OCI-LY7 (cell line): ENCODE results near the gene TRIM74. TPM values are rescaled to one million over a fixed set of nuclear protein-coding genes. Genes with fewer than 3 reads are reported as not detected.
"Not testable (repeated sequence)": the region's sequence is repeated elsewhere in the genome, so short reads cannot be mapped to it uniquely, and the experiment has no call there.

Source experiments
- Bru-seq: library from RNA; stranded (reverse); fragments of 400-500 nt; gene quantifications from one replicate; lab custom pipeline; 2021; lab: Mats Ljungman, UMichigan
- BruChase-seq, 2 experiments: library from RNA; stranded (reverse); fragments of 400-500 nt; gene quantifications; one replicate each; lab custom pipeline; 2021; lab: Mats Ljungman, UMichigan
- BruUV-seq: library from RNA; stranded (reverse); fragments of 400-500 nt; replicated peaks from 2 replicates; lab custom pipeline; 2021; lab: Mats Ljungman, UMichigan
- CTCF ChIA-PET: fragments of 300-600 bp; sonication (Branson Sonifier 250); formaldehyde crosslinking; loops from one replicate; lab custom pipeline; 2022; ENCODE audit warnings: antibody characterized with exemption; ENCODE audit not compliant: unreplicated experiment; lab: Charles Lee
- POLR2A ChIA-PET: fragments of 300-600 bp; sonication (Branson Sonifier 250); formaldehyde crosslinking; loops from one replicate; lab custom pipeline; 2022; ENCODE audit warnings: antibody characterized with exemption; lab: Charles Lee
- DNase-seq: peaks from one replicate; pipeline ENCODE4 v3.0.0-alpha.2; 2015; ENCODE audit warnings: low spot score
- H2AFZ ChIP-seq: fragments of 200-600 bp; sonication (generic), shearing (Covaris generic); 2 replicates; pipeline ENCODE4 v1.6.1; 2014; ENCODE audit warnings: mild to moderate bottlenecking, antibody characterized with exemption, low read length, moderate library complexity
- H3K27ac ChIP-seq: fragments of 200-600 bp; sonication (generic); 2 replicates; pipeline ENCODE4 v1.5.1; 2014; ENCODE audit warnings: mixed run types, low read depth, mild to moderate bottlenecking, moderate library complexity, low read length, inconsistent platforms; ENCODE audit not compliant: poor library complexity, severe bottlenecking
- H3K36me3 ChIP-seq: fragments of 200-600 bp; sonication (generic); 2 replicates; pipeline ENCODE4 v1.6.1; 2014; ENCODE audit warnings: mild to moderate bottlenecking, antibody characterized with exemption, low read length, moderate library complexity, mixed read lengths; ENCODE audit not compliant: insufficient read depth
- H3K4me1 ChIP-seq: fragments of 200-600 bp; sonication (generic); 2 replicates; pipeline ENCODE4 v1.5.1; 2014; ENCODE audit warnings: mild to moderate bottlenecking, low read length; ENCODE audit not compliant: insufficient read depth, poor library complexity, severe bottlenecking
- H3K4me2 ChIP-seq: fragments of 200-600 bp; sonication (generic); 2 replicates; pipeline ENCODE4 v1.6.1; 2014; ENCODE audit warnings: mild to moderate bottlenecking, low read length
- H3K4me3 ChIP-seq: fragments of 200-600 bp; sonication (generic); 2 replicates; pipeline ENCODE4 v1.5.1; 2014; ENCODE audit warnings: mild to moderate bottlenecking, low read depth, low read length; ENCODE audit not compliant: poor library complexity, severe bottlenecking
- H3K79me2 ChIP-seq: fragments of 200-600 bp; sonication (generic); 2 replicates; pipeline ENCODE4 v1.6.1; 2016; ENCODE audit warnings: low read depth, mild to moderate bottlenecking, low read length, moderate library complexity, mixed read lengths; ENCODE audit not compliant: insufficient read depth
- H3K9me2 ChIP-seq: fragments of 200-600 bp; sonication (generic); 2 replicates; pipeline ENCODE4 v1.6.1; 2016; ENCODE audit warnings: mild to moderate bottlenecking, low read length, mixed read lengths; ENCODE audit not compliant: insufficient read depth
- H3K9me3 ChIP-seq: fragments of 200-600 bp; sonication (generic); 2 replicates; pipeline ENCODE4 v1.6.1; 2014; ENCODE audit warnings: mild to moderate bottlenecking, mixed run types, low read length, mixed read lengths
- H4K20me1 ChIP-seq: fragments of 200-600 bp; sonication (generic); 2 replicates; pipeline ENCODE4 v1.6.1; 2014; ENCODE audit warnings: mild to moderate bottlenecking, antibody characterized with exemption, low read length, moderate library complexity, mixed read lengths; ENCODE audit not compliant: insufficient read depth
- intact Hi-C: fragments of 100-400 bp; cut with micrococcal nuclease; formaldehyde crosslinking; loops from one replicate; pipeline ENCODE4 v1.10.0; 2022; ENCODE audit not compliant: unreplicated experiment
- long read RNA-seq: library from polyadenylated mRNA; stranded (forward); transcript quantifications from one replicate; pipeline ENCODE4 v2.0.0, GENCODE V29; 2022
- total RNA-seq, 2 experiments: library from RNA; depleted of rRNA in 1 of 2; stranded (reverse); fragments of >200 nt in 1 of 2; shearing (Covaris generic) in 1 of 2; gene quantifications; 2 replicates each; pipeline ENCODE4 v1.2.3, GENCODE V29; 2014 to 2022

The TRIM74 gene
- total RNA-seq (2014; rRNA removed; shearing (Covaris generic)) = 1.4 and 2.4 TPM in 2 replicates
- total RNA-seq (2022) = 1.3 and 3.7 TPM in 2 replicates
- Bru-seq, nascent RNA = percentile 35 among the genes with signal in this experiment
- BruChase-seq, experiment 1, labeled RNA remaining after a 6-hour chase = percentile 49 among the genes with signal in this experiment
- BruChase-seq, experiment 2, labeled RNA remaining after a 2-hour chase = percentile 48 among the genes with signal in this experiment
- long read RNA-seq, partial matches to known transcripts = 0 of 3 reads
- long read RNA-seq, other reads (novel, unspliced or antisense) = 3 of 3 reads

DNA sequence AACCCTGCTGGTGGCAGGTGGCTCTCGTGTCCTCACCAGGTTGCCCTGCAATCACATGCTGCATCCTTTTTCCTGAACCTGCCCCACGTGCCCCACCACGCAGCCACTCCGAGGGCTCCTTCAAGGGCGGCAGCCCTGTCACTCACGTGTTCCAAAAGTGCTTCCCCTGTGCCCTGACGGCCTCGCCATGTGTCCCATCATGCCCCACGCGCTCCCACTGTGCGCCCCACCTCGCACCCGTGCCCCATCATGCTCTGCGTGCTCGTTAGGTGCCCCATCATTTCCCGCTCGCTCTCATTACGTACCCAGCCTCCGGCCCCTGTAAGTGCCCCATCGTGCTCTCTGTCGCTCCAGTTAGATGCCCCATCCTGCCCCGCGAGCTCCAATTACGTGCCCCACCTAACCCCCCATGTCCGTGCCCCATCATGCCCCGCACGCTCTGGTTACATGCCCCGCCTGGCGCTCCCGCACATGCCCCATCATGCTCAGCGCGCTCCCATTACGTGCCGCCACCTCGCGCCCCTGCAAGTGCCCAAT, at the start of gene TRIM74:
TSS of gene TRIM74 (minus strand) at position 487 of the 537 bp plus-strand sequence. CDS start 3,309 bp downstream, outside the sequence.
- not testable (repeated sequence) for BruUV-seq, DNase-seq

DNA sequence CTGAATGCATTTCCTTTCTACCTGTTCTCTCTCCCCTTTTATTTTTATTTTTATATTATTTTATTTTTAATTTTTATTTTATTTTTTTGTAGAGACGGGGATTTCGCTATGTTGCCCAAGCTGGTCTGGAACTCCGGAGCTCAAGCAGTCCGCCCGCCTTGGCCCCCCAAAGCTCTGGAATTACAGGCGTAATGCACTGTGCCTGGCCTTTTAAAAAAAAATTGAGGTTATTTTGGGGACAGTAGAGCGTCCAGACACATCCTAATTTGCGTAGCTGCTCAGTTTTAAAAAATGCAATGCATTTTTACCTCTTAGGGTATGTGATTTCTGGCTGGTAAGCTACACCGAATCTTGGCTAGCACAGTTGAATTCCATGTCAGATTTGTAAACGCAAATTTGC, 37.2 kb upstream of the TRIM74 start:
- H3K9me2 ChIP-seq, CTCF ChIA-PET, H2AFZ ChIP-seq, BruUV-seq, H3K36me3 ChIP-seq, intact Hi-C loops, H3K27ac ChIP-seq, H3K4me1 ChIP-seq, H4K20me1 ChIP-seq, POLR2A ChIA-PET, H3K9me3 ChIP-seq, H3K79me2 ChIP-seq: not testable (repeated sequence)
- H3K4me2 ChIP-seq = peak overlapping the region; percentile 67
- H3K4me3 ChIP-seq = peak overlapping the region; percentile 65
- DNase-seq = peak; percentile 0

More for the DNA sequence above, at the start of gene TRIM74:
- H3K4me3 ChIP-seq, H3K27ac ChIP-seq, POLR2A ChIA-PET, H3K9me3 ChIP-seq, intact Hi-C loops, H4K20me1 ChIP-seq, H3K79me2 ChIP-seq, H2AFZ ChIP-seq, CTCF ChIA-PET, H3K4me2 ChIP-seq, H3K9me2 ChIP-seq, H3K36me3 ChIP-seq, H3K4me1 ChIP-seq: not testable (repeated sequence)

DNA sequence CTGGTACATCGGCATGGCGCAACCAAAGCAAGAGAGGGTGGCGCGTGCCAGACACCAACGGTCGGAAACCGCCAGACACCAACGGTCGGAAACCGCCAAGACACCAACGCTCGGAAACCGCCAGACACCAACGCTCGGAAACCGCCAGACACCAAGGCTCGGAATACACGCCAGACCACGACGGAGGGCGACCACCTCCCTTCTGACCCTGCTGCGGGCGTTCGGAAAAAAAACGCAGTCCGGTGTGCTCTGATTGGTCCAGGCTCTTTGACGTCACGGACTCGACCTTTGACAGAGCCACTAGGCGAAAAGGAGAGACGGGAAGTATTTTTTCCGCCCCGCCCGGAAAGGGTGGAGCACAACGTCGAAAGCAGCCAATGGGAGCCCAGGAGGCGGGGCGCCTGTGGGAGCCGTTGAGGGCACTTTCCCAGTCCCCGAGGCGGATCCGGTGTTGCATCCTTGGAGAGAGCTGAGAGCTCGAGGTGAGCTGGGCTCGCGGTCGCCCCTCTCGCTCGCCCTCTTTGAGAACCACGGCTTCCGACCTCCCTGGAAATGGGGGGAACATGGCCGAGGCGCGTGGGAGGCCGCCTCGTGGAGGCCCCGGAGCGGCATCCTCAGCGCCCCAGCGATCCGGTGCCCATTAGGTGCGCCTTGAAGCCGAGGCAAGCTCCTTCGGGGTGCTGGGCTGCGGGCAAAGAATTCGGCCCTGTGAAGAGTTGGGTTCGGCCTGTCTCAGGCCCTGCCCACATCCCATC, 36.6 kb upstream of the TRIM74 start:
- H3K79me2 ChIP-seq, POLR2A ChIA-PET, H3K36me3 ChIP-seq, H4K20me1 ChIP-seq, CTCF ChIA-PET, H3K9me3 ChIP-seq, BruUV-seq, H3K9me2 ChIP-seq, H2AFZ ChIP-seq, H3K4me1 ChIP-seq, intact Hi-C loops: not testable (repeated sequence)
- H3K4me3 ChIP-seq = peak overlapping the region; percentile 71
- H3K27ac ChIP-seq = peak overlapping the region; percentile 76
- H3K4me2 ChIP-seq = peak overlapping the region; percentile 39; the same call in 1 of the 2 replicates
- DNase-seq = peak; percentile 92

DNA sequence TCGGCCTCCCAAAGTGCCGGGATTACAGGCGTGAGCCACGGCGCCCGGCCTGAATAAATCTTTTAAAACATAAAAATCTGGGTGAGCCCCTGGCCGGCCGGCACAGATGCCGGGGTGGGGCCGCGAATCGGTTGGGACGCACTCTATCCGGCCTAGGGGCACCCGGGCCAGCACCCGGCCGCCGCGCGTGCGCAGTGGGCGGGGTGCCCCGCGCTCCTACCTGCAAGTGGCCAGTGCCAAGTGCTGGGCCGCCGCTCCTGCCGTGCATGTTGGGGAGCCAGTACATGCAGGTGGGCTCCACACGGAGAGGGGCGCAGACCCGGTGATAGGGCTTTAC, 36.1 kb upstream of the TRIM74 start:
- H2AFZ ChIP-seq, H3K36me3 ChIP-seq, DNase-seq, intact Hi-C loops, H4K20me1 ChIP-seq, CTCF ChIA-PET, POLR2A ChIA-PET, H3K9me3 ChIP-seq, H3K4me1 ChIP-seq, H3K79me2 ChIP-seq, H3K9me2 ChIP-seq: not testable (repeated sequence)
- H3K4me2 ChIP-seq = peak overlapping the region; percentile 39; the same call in 1 of the 2 replicates
- peak overlapping the region; percentile 76 for H3K27ac ChIP-seq
- peak overlapping the region; percentile 71 for H3K4me3 ChIP-seq
- BruUV-seq = TSS peak; percentile 94

DNA sequence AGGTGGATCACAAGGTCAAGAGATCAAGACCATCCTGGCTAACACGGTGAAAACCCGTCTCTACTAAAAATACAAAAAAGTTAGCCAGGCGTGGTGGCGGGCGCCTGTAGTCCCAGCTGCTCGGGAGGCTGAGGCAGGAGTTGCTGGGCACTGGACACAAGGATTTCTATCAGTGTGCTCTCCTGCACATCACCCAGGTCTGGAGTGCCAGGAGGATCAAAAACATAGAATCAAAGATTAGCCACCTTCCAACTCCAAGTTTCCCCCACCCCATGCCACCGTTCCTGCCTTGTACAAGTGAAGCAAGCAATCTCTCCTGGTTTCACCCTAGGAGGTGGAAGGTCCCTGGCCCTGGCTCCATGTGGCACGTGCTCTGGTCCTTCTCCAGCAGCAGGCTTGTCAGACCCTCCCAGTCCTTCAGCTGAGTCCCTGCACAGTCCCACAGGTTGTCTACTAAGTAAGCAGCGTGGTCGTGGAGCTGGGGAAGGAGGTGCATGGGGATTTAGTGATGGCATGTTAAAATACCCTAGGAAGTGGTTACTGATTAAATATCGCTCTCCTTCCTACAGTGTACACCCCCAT, 28.7 kb upstream of the TRIM74 start:
- H3K27ac ChIP-seq, H3K36me3 ChIP-seq, H3K79me2 ChIP-seq, DNase-seq, H3K9me2 ChIP-seq, intact Hi-C loops, H3K4me3 ChIP-seq, POLR2A ChIA-PET, H4K20me1 ChIP-seq, CTCF ChIA-PET, H3K9me3 ChIP-seq, H3K4me2 ChIP-seq, H2AFZ ChIP-seq, H3K4me1 ChIP-seq: not testable (repeated sequence)
- BruUV-seq = TSS peak; percentile 63

DNA sequence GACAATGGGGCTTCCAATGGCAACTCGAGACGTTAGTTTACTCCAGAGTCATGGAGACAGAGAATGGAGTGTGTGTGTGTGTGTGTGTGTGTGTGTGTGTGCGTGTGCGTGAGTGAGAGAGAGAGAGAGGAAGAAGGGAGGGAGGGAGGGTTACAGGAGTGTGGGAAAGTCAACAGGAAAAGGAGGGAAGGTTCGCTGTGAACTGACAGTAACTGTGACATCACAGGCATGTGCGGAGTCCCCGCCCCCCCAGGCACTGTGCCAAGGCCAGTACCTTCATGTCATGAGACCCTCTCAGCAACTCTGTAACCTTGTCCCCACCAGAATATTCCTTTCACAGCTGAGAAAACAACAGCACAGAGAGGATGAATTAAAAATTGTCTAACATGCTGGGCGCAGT, 28.2 kb upstream of the TRIM74 start:
- H2AFZ ChIP-seq, H3K4me3 ChIP-seq, H3K9me3 ChIP-seq, H3K79me2 ChIP-seq, POLR2A ChIA-PET, DNase-seq, H3K4me2 ChIP-seq, H3K27ac ChIP-seq, BruUV-seq, CTCF ChIA-PET, H3K4me1 ChIP-seq, H3K36me3 ChIP-seq, H3K9me2 ChIP-seq, H4K20me1 ChIP-seq, intact Hi-C loops: not testable (repeated sequence)
